GM19397 (cell line): ENCODE results near the gene ZNF775.

Experiments used
- ATAC-seq: cut with Tn5 transposase; IDR thresholded peaks from one replicate; pipeline ENCODE4 v1.9.1; 2021; ENCODE audit warnings: mild to moderate bottlenecking, moderate library complexity; ENCODE audit not compliant: unreplicated experiment

ZNF775 gene

GRCh38 chr7:150410131-150410530 lies 31.0 kb downstream of the ZNF775 start:
- no peak for ATAC-seq

GRCh38 chr7:150410680-150411346 lies 31.7 kb downstream of the ZNF775 start:
- no peak for ATAC-seq

GRCh38 chr7:150411606-150412005 lies 32.5 kb downstream of the ZNF775 start:
- ATAC-seq, result no peak

GRCh38 chr7:150412016-150412415 lies 32.9 kb downstream of the ZNF775 start:
- ATAC-seq, result no peak

GRCh38 chr7:150412518-150413488 lies 33.7 kb downstream of the ZNF775 start:
- no peak for ATAC-seq

GRCh38 chr7:150413640-150414081 lies 34.5 kb downstream of the ZNF775 start:
- ATAC-seq, result no peak

- no peak for ATAC-seq
Observed at GRCh38 chr7:150415161-150416153, 36.3 kb downstream of the ZNF775 start.

- no peak for ATAC-seq
Observed at GRCh38 chr7:150417239-150417638, 38.1 kb downstream of the ZNF775 start.

GRCh38 chr7:150417863-150418262 lies 38.7 kb downstream of the ZNF775 start:
- no peak for ATAC-seq

GRCh38 chr7:150420242-150420641 lies 41.1 kb downstream of the ZNF775 start:
- no peak for ATAC-seq

GRCh38 chr7:150420987-150421674 lies 42.0 kb downstream of the ZNF775 start:
- peak; percentile 89 for ATAC-seq

GRCh38 chr7:150421831-150422230 lies 42.7 kb downstream of the ZNF775 start:
- no peak for ATAC-seq

GRCh38 chr7:150425670-150426069 lies 46.5 kb downstream of the ZNF775 start:
- ATAC-seq, result no peak

- ATAC-seq, result peak; percentile 51
Observed at GRCh38 chr7:150428671-150429451, 49.7 kb downstream of the ZNF775 start.

GRCh38 chr7:150429699-150430098 lies 50.6 kb downstream of the ZNF775 start:
- ATAC-seq, result no peak

GRCh38 chr7:150430465-150431085 lies 51.4 kb downstream of the ZNF775 start:
- no peak for ATAC-seq

GRCh38 chr7:150431839-150432658 lies 52.9 kb downstream of the ZNF775 start:
- ATAC-seq, result no peak
